ENCODE results near the gene SKA1.
"Not testable (repeated sequence)": the region's sequence is repeated elsewhere in the genome, so short reads cannot be mapped to it uniquely, and the experiment has no call there.

SKA1 gene

DNA sequence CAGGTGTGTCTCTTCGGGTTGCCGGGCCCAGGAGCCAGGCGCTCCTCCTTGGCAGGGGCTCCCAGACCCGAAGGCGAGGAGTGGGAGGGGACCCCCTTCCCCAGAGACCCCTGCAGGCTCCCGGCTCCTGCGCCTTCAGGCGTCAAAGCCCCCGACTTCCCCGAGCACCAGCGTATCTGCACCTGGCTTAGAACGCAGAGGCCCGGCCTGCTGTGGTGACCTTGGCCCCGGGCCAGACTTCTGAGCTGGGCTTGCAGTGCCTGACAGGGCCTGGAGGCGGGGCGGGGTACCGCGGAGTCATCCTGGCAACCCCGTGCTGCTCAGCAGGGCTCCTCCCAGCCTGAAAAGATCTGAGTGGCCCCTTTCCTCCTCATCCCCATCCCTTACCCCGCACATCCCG lies 27.0 kb downstream of the SKA1 start:
- Histone ChIP-seq H3K27ac (no peak overlapping the region), H3K4me3 (IDR thresholded peaks at IDR 0.05; ENCODE audit: insufficient read depth, low read depth, low read length) (no peak overlapping the region), H3K4me2 (no peak overlapping the region), H4K20me1 (ENCODE audit: insufficient read depth) (no peaks in the 10 kb centered on the region), H3K36me3 (ENCODE audit: insufficient read depth) (no peaks in the 10 kb centered on the region), H3K9ac (no peak overlapping the region), H2AFZ (ENCODE audit: low read depth) (no peak overlapping the region), H3K4me1 (ENCODE audit: low read depth, poor library complexity, severe bottlenecking) (no peaks in the 10 kb centered on the region), H3K27me3 (ENCODE audit: insufficient read depth, low read depth) (no peaks in the 10 kb centered on the region), H3K79me2 (ENCODE audit: insufficient read depth, low read depth) (no peaks in the 10 kb centered on the region)
- TF ChIP-seq, protein P1, sequence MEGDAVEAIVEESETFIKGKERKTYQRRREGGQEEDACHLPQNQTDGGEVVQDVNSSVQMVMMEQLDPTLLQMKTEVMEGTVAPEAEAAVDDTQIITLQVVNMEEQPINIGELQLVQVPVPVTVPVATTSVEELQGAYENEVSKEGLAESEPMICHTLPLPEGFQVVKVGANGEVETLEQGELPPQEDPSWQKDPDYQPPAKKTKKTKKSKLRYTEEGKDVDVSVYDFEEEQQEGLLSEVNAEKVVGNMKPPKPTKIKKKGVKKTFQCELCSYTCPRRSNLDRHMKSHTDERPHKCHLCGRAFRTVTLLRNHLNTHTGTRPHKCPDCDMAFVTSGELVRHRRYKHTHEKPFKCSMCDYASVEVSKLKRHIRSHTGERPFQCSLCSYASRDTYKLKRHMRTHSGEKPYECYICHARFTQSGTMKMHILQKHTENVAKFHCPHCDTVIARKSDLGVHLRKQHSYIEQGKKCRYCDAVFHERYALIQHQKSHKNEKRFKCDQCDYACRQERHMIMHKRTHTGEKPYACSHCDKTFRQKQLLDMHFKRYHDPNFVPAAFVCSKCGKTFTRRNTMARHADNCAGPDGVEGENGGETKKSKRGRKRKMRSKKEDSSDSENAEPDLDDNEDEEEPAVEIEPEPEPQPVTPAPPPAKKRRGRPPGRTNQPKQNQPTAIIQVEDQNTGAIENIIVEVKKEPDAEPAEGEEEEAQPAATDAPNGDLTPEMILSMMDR (conservative IDR thresholded peaks at IDR 0.05; ENCODE audit: low read depth, low read length) = no peak

DNA sequence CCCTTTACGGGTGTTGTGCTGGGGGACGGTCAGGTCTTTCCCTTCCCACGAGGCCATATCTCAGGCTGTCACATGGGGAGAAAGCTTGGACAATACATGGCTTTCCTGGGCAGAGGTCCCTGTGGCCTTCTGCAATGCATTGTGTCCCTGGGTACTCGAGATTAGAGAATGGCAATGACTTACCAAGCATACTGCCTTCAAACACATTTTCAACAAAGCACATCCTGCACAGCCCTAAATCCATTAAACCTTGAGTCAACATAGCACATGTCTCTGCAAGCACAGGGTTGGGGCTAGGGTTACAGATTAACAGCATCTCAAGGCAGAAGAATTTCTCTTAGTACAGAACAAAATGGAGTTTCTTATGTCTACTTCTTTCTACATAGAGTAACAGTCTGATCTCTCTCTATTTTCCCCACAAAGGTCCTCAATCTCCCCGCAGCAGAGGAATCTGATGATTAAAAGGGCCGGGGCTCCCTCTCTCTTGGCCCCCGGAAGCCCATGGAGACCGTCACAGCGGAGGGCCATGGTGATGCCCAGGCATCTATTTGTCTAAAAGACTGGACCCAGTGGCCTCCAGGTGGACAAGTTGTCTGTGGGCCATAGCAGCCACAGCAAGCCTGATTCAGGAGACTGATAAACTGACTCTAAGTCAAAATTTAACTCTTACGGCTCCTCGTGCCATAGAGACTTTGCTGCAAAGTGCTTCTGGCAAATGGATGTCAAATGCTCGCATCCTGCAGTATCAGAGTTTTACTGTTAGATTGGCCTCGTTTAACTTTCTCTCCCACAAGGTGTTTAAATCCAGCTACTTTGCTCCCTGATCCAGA lies 30.1 kb downstream of the SKA1 start:
- not testable (repeated sequence) for H3K4me2 ChIP-seq; H3K36me3 ChIP-seq (ENCODE audit: insufficient read depth); H2AFZ ChIP-seq (ENCODE audit: low read depth); H3K4me3 ChIP-seq (IDR thresholded peaks at IDR 0.05; ENCODE audit: insufficient read depth, low read depth, low read length); H3K27ac ChIP-seq; H4K20me1 ChIP-seq (ENCODE audit: insufficient read depth); H3K27me3 ChIP-seq (ENCODE audit: insufficient read depth, low read depth); H3K9ac ChIP-seq; H3K4me1 ChIP-seq (ENCODE audit: low read depth, poor library complexity, severe bottlenecking); H3K79me2 ChIP-seq (ENCODE audit: insufficient read depth, low read depth)

DNA sequence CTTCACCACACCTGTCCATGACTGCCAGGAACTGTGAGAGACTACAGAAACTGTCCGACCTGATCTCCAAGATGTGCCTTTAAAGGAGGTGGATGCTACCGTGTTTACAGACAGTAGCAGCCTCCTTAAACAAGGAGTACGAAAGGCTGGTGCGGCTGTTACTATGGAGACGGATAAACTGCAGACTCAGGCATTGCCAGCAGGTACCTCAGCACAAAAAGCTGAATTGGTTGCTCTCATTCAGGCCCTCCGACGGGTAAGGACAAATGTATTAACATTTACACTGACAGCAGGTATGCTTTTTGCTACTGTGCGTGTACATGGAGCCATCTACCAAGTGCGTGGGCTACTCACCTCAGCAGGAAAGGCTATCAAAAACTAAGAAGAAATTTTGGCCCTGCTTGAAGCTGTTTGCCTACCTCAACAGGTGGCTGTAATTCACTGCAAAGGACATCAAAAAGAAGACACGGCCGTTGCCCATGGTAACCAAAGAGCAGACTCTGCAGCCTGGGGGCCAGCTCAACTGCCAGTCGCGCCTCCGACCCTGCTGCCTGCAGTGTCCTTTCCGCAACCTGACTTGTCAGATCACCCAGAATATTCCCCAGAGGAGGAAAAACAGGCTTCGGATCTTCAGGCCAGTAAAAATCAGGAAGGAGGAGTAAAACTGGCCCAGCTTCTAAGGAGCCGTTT lies 30.9 kb downstream of the SKA1 start:
- Histone ChIP-seq H3K4me2 (no peak overlapping the region), H2AFZ (ENCODE audit: low read depth) (no peak overlapping the region), H3K27me3 (ENCODE audit: insufficient read depth, low read depth) (no peaks in the 10 kb centered on the region), H3K79me2 (ENCODE audit: insufficient read depth, low read depth) (no peaks in the 10 kb centered on the region), H3K27ac (no peak overlapping the region), H3K4me3 (IDR thresholded peaks at IDR 0.05; ENCODE audit: insufficient read depth, low read depth, low read length) (no peak overlapping the region), H3K4me1 (ENCODE audit: low read depth, poor library complexity, severe bottlenecking) (no peaks in the 10 kb centered on the region), H3K36me3 (ENCODE audit: insufficient read depth) (no peaks in the 10 kb centered on the region), H3K9ac (no peak overlapping the region), H4K20me1 (ENCODE audit: insufficient read depth) (no peaks in the 10 kb centered on the region)
- TF ChIP-seq, protein P1 (conservative IDR thresholded peaks at IDR 0.05; ENCODE audit: low read depth, low read length) = no peak

DNA sequence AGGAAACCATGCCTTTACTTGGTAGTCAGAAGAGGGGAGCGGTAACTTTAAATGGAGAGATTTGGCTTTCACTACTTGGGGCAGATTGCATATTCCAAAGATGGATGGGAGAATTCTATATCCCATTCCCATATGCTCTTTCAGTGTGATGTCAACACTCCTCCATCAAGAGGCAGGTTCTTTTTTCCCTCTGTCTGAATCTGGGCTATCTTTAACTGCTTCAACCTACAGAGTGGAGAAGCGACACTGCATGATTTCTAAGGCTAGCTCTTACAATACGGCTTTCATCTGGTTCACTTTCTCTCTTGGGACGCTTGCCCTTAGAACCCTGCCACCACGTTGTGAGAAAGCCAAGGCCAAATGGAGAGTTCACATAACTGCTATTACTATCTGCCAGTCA lies 34.4 kb downstream of the SKA1 start:
- H3K9ac ChIP-seq = no peak overlapping the region
- TF ChIP-seq, protein P1 (conservative IDR thresholded peaks at IDR 0.05; ENCODE audit: low read depth, low read length) = no peak
- no peaks in the 10 kb centered on the region for H3K36me3 ChIP-seq (ENCODE audit: insufficient read depth)
- H3K27ac ChIP-seq = no peak overlapping the region
- no peak overlapping the region for H3K4me2 ChIP-seq
- H3K4me3 ChIP-seq (IDR thresholded peaks at IDR 0.05; ENCODE audit: insufficient read depth, low read depth, low read length) = no peak overlapping the region
- H2AFZ ChIP-seq (ENCODE audit: low read depth) = no peak overlapping the region
- H3K4me1 ChIP-seq (ENCODE audit: low read depth, poor library complexity, severe bottlenecking) = no peaks in the 10 kb centered on the region
- no peaks in the 10 kb centered on the region for H4K20me1 ChIP-seq (ENCODE audit: insufficient read depth)
- H3K79me2 ChIP-seq (ENCODE audit: insufficient read depth, low read depth) = no peaks in the 10 kb centered on the region
- H3K27me3 ChIP-seq (ENCODE audit: insufficient read depth, low read depth) = no peaks in the 10 kb centered on the region

DNA sequence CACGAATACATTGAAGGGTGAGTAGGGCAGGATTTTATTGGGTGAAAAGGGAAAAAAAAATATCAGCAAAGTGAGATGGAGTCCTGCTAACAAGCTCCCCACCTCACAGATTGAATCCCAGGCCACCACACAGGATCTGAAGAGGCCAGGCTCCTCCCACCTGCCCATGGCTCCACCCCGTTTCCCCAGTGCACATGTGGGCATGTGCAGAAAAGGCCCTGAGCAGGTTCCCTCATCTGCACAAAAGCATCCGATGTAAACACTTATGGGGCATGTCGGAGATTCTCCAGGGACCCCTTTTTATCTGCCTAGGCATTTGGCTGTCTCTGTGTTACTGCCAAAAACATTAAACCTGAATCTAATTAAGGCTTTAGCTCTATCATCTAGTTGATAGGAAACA lies 35.2 kb downstream of the SKA1 start:
- no peaks in the 10 kb centered on the region for H3K79me2 ChIP-seq (ENCODE audit: insufficient read depth, low read depth)
- H3K9ac ChIP-seq = no peak overlapping the region
- no peak overlapping the region for H3K27ac ChIP-seq
- no peaks in the 10 kb centered on the region for H3K36me3 ChIP-seq (ENCODE audit: insufficient read depth)
- no peaks in the 10 kb centered on the region for H4K20me1 ChIP-seq (ENCODE audit: insufficient read depth)
- no peak overlapping the region for H2AFZ ChIP-seq (ENCODE audit: low read depth)
- TF ChIP-seq, protein P1 (conservative IDR thresholded peaks at IDR 0.05; ENCODE audit: low read depth, low read length) = no peak
- H3K27me3 ChIP-seq (ENCODE audit: insufficient read depth, low read depth) = no peaks in the 10 kb centered on the region
- no peak overlapping the region for H3K4me2 ChIP-seq
- no peaks in the 10 kb centered on the region for H3K4me1 ChIP-seq (ENCODE audit: low read depth, poor library complexity, severe bottlenecking)
- H3K4me3 ChIP-seq (IDR thresholded peaks at IDR 0.05; ENCODE audit: insufficient read depth, low read depth, low read length) = no peak overlapping the region

Data from KMS-11 (cell line).